GM21381 (cell line): ENCODE data around the gene LCE2B.
"Not testable (repeated sequence)": the region's sequence is repeated elsewhere in the genome, so short reads cannot be mapped to it uniquely, and the experiment has no call there.

Experiments
- ATAC-seq: cut with Tn5 transposase; IDR thresholded peaks from one replicate; pipeline ENCODE4 v1.9.1; 2021; ENCODE audit warnings: mild to moderate bottlenecking, moderate library complexity; ENCODE audit not compliant: unreplicated experiment

LCE2B gene

DNA sequence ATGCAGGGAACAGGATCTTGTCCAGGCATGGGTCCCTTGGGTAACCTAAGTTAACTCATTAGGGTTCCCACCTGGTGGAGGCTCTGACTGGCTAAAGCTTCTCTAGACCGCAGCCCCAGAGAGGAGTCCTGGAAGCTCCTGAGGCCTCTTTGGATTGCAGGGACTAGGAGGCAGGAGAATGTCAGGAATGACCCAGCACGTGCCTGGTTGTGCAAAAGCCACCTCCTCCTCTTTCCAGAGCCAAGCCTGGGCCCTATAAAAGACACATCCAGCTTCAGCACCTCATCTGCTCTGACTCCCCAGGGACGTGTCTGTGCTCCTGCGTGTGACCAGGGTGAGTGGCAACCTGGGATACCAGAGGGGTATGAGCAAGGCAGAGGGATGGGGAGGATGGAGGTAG, at the start of gene LCE2B:
TSS of gene LCE2B (plus strand) at position 301 of the 400 bp plus-strand sequence. CDS start 721 bp downstream, outside the sequence.
- not testable (repeated sequence) for ATAC-seq

DNA sequence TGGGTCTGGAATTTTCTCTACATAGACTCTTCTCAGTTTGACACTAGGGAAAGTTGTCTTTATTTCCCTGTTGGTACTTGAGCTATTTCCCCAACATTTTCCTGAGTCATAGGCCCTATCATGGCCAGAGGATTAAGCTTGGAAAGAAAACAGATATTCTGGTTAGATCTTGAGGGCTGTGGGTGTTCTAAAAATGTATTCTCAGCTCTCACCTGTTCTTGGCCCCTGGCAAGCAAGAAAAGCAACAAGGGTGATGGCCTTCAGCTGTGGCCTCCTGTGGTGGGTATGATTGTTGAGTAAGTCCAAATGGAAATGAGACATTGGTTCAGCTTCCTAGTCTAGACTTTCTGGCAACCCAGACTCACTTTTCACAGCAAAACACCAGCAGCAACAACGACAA, 45.6 kb upstream of the LCE2B start:
- no peak for ATAC-seq

DNA sequence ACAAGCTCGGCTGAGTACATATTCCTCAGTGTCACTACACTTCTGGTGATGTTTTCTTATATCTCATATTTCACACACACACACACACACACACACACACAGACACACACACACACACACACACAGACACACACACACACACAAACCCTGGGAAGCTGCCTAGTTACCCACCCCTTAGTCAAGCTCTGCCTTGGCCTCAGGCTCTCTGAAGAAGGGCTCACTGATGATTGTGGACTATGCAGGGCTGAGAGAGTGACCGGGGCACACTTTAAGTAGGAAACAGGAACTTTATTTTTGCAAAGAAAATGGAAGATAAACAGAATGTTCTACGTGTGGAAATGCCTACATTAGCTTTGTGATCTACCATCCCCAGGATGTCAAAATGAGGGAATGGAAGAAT, 42.0 kb upstream of the LCE2B start:
- no peak for ATAC-seq

DNA sequence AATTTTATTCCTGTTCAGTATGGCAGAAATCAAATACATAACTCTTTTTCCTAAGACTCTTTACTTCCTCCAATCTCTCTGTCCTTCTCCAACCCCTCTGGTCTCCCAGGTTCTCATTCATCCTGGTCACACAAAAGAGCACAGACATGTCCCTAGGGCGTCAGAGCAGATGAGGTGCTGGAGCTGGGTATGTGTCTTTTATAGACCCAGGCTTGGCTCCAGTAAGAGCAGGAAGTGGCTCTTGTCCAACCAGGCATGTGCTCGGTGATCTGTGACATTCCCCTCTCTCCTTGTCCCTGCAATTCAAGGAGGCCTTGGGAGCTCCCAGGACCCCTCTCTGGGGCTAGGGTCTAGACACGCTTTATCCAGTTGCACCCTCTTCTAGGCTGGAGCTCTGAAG, 40.8 kb upstream of the LCE2B start:
- no peak for ATAC-seq

- ATAC-seq = no peak
Measured at GRCh38 chr1:152646656-152647055, 39.3 kb upstream of the LCE2B start.

GRCh38 chr1:152654110-152654509, 31.8 kb upstream of the LCE2B start:
- ATAC-seq = no peak

GRCh38 chr1:152656459-152656858, 29.5 kb upstream of the LCE2B start:
- no peak for ATAC-seq

DNA sequence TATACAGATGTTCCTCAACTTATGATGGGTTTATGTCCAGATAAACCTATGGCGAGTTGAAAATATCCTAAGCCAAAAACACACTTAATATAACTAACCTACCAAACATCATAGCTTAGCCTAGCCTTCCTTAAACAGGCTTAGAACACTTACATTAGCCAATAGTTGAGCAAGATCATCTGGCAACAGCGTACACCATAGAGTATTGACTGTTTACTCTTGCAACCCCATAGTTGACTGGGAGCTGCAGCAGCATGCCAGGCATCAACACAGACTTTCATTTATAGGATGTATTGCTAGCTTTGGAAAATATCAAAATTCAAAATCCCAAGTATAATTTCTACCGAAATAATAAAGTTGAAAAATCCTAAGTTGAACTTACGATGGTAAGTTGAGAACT, 28.2 kb upstream of the LCE2B start:
- no peak for ATAC-seq

GRCh38 chr1:152658649-152659048, 27.3 kb upstream of the LCE2B start:
- no peak for ATAC-seq

DNA sequence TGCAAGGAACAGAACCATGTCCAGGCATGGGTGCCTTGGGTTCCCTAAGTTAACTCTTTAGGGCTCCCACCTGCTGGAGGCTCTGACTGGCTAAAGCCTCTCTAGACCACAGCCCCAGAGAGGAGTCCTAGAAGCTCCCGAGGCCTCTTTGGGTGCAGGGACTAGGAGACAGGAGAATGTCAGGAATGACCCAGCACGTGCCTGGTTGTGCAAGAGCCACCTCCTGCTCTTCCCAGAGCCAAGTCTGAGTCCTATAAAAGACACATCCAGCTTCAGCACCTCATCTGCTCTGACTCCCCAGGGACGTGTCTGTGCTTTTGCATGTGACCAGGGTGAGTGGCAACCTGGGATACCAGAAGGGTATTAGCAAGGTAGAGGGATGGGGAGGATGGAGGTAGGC, 22.8 kb upstream of the LCE2B start, which contains the start of gene LCE2D:
TSS of gene LCE2D (plus strand) at position 283 of the 400 bp plus-strand sequence. CDS start 726 bp downstream, outside the sequence.
- no peak for ATAC-seq

GRCh38 chr1:152666171-152666570, 19.8 kb upstream of the LCE2B start:
- ATAC-seq = not testable (repeated sequence)

- no peak for ATAC-seq
Measured at GRCh38 chr1:152667648-152668047, 18.3 kb upstream of the LCE2B start.

DNA sequence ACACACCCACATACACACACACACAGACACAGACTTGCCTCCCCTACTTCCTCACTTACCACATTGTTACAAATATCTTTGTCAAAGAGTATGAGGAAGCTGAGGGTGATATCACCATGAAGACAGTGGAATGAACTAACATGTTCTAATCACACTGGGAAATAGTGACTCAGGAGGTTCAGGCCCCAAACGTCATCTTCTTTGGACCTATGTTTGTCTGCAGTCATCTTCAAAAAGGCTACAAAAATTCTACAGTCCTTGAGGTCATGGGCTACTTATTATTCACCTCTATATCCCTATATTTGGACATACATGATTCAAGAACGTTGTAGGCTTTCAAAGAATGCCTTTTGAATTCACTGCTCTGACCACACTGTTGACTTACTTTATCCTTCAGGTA, 12.9 kb upstream of the LCE2B start:
- ATAC-seq = no peak

DNA sequence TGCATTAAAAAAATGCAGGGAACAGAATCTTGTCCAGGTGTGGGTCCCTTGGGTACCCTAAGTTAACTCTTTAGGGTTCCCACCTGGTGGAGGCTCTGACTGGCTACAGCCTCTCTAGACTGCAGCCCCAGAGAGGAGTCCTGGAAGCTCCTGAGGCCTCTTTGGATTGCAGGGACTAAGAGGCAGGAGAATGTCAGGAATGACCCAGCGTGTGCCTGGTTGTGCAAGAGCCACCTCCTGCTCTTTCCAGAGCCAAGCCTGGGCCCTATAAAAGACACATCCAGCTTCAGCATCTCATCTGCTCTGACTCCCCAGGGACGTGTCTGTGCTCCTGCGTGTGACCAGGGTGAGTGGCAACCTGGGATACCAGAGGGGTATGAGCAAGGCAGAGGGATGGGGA, 10.9 kb upstream of the LCE2B start, which contains the start of gene LCE2C:
TSS of gene LCE2C (plus strand) at position 297 of the 400 bp plus-strand sequence. CDS start 737 bp downstream, outside the sequence.
- not testable (repeated sequence) for ATAC-seq

DNA sequence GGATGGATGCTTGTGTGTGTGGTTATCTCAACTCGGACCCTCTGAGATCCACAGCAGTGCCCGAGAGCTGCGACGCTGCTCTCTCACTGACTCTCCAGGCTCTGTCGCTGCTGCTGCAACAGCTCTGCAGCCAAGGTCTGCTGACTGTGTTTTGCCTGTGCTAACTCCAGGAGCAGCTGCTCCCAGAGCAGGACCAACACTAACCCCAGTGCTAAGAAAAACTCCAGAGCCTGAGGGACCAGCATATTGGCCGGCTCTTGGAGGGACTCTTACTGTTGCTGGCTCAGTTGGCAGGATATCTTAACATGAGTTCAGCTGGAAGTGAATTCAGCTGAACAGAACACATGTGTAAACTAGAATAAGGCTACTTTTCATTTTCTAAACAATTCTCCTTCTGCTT, 6.5 kb upstream of the LCE2B start:
- no peak for ATAC-seq

DNA sequence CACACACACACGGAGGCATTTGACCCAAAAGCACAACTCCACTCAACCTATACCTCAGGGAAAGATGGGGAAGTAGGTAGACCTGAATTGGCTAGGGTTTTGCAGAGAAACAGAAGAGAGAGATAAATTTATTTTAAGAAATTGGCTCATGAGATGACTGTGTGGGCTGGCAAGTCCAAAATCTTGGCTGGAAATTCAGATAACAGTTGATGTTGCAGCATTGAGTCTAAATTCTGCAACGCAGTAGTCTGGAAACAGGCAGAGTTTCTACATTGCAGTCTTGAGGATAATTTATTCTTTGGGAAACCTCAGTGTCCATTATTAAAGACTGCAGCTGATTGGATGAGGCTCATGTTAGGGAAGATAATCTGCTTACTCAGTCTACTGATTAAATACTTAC, 4.3 kb upstream of the LCE2B start:
- ATAC-seq = no peak

- no peak for ATAC-seq
Measured at GRCh38 chr1:152683846-152684245, 2.1 kb upstream of the LCE2B start.

DNA sequence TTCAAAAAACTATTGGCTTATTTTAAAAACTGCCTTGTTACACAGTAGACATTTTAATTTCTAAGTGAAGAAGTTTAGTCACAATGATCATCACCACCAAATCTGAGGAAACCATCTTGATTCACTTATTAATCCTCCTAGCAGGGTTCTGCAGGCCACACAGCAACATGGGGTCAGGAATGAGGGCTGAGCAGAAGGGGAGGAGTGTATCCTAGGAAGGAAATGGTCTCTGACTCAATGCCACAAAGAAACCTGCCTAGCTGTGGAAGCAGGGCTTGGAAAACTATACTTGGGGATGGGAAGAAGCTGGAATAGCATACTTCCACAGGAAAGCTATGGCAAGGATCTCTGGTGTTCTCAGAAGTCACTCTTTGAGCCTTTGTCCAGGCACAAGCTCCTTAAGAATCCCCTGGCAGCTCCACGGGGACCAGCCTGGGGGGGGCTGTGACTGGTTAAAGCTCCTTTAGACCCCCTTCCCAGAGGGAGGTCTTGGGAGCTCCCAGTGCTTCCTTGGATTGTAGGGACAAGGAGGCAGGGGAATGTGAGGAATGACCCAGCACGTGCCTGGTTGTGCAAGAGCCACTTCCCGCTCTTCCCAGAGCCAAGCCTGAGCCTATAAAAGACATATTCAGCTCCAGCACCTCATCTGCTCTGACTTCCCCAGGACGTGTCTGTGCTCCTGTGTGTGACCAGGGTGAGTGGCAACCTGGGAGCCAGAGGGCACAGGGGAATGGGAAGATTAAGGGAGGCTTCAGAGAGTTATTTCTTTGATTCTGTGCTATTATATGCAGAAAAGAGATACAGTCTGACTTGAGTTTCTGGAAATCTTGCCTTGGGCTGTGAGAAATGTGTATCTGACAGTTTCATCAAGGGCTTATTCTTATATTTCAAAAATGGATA, 12.0 kb downstream of the LCE2B start, which contains the start of gene LCE2A:
TSS of gene LCE2A (plus strand) at position 645 of the 900 bp plus-strand sequence. CDS start 557 bp downstream, outside the sequence.
- ATAC-seq = no peak

- no peak for ATAC-seq
Measured at GRCh38 chr1:152699746-152700145, 13.8 kb downstream of the LCE2B start.

- ATAC-seq = no peak
Measured at GRCh38 chr1:152707860-152708259, 21.9 kb downstream of the LCE2B start, which contains the start of gene LCE4A. TSS of gene LCE4A (plus strand) at chr1:152708160. CDS start at chr1:152709076, 916 bp downstream.

- ATAC-seq = no peak
Measured at GRCh38 chr1:152718238-152718637, 32.3 kb downstream of the LCE2B start.

GRCh38 chr1:152725261-152725660, 39.3 kb downstream of the LCE2B start:
- no peak for ATAC-seq
